PC-3 (cell line): ENCODE measurements around the gene RNF217.

Experiments used
- EZH2 ChIP-seq: fragments of 300-600 bp; sonication (generic); IDR thresholded peaks from one replicate; pipeline ENCODE4 v1.6.1; 2017; ENCODE audit warnings: antibody characterized with exemption, mild to moderate bottlenecking, low read length; ENCODE audit not compliant: unreplicated experiment
- TF ChIP-seq, protein P1 (sequence below): fragments of 300-600 bp; sonication (generic); conservative IDR thresholded peaks from 2 replicates; pipeline ENCODE4 v1.5.1; 2017; ENCODE audit warnings: antibody characterized with exemption, low read depth, mild to moderate bottlenecking, low read length

DNA sequence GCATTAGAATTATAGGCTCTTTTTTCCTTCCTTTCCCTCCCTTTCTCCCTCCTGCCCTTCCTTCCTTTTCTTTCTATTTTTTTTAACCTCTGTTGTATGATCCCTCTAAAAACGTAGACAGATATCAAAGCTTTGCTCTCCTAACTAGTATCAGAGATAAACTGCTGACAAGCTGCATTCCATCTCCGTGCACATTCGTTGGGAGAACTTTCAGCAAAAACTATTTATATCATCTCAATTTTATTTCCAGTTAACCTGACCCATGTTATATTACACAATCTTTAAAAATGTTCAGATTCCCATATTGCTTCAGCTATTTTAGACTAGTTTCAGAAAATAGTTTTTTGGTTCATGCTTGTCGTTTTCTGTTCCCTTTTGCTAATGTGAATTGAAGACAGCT, 47.3 kb downstream of the RNF217 start:
- TF ChIP-seq, protein P1, sequence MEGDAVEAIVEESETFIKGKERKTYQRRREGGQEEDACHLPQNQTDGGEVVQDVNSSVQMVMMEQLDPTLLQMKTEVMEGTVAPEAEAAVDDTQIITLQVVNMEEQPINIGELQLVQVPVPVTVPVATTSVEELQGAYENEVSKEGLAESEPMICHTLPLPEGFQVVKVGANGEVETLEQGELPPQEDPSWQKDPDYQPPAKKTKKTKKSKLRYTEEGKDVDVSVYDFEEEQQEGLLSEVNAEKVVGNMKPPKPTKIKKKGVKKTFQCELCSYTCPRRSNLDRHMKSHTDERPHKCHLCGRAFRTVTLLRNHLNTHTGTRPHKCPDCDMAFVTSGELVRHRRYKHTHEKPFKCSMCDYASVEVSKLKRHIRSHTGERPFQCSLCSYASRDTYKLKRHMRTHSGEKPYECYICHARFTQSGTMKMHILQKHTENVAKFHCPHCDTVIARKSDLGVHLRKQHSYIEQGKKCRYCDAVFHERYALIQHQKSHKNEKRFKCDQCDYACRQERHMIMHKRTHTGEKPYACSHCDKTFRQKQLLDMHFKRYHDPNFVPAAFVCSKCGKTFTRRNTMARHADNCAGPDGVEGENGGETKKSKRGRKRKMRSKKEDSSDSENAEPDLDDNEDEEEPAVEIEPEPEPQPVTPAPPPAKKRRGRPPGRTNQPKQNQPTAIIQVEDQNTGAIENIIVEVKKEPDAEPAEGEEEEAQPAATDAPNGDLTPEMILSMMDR: no peak
- no peak for TF ChIP-seq EZH2
